BE2C (cell line): ENCODE results near the gene FOXJ3.
A peak's percentile ranks its signal among the peaks of the same experiment; 100 is the strongest.

Experiments
- DNase-seq: peaks from one replicate; pipeline ENCODE4 v3.0.0-alpha.2; 2020
- H3K27me3 ChIP-seq: fragments of 250-450 bp; sonication (Bioruptor Pico); 2 replicates; pipeline ENCODE4 v1.5.1; 2020; ENCODE audit warnings: mild to moderate bottlenecking
- H3K36me3 ChIP-seq: fragments of 250-450 bp; sonication (Bioruptor Pico); 2 replicates; pipeline ENCODE4 v1.5.1; 2020; ENCODE audit warnings: mild to moderate bottlenecking
- H3K4me1 ChIP-seq: fragments of 250-450 bp; sonication (Bioruptor Pico); 2 replicates; pipeline ENCODE4 v1.5.1; 2020
- H3K4me3 ChIP-seq: 2 replicates; pipeline ENCODE4 v1.5.1; 2011; ENCODE audit warnings: low read depth, low read length
- H3K9me3 ChIP-seq: fragments of 250-450 bp; sonication (Bioruptor Pico); 2 replicates; pipeline ENCODE4 v1.5.1; 2020
- CTCF ChIP-seq: IDR thresholded peaks from 2 replicates; pipeline ENCODE4 v1.5.1; 2012; ENCODE audit warnings: mild to moderate bottlenecking, low read depth, low read length

FOXJ3 gene

GRCh38 chr1:42177541-42177981 is 157.5 kb downstream of the FOXJ3 start:
- H3K27me3 ChIP-seq = no peaks in the 10 kb centered on the region
- no peaks in the 10 kb centered on the region for H3K4me1 ChIP-seq
- no peaks in the 10 kb centered on the region for H3K9me3 ChIP-seq
- no peak overlapping the region for H3K4me3 ChIP-seq
- TF ChIP-seq CTCF = no peak
- H3K36me3 ChIP-seq = no peaks in the 10 kb centered on the region; the same call in 1 of the 2 replicates
- DNase-seq = no peak

- peak; percentile 68 for TF ChIP-seq CTCF
- Histone ChIP-seq H3K4me1 (no peaks in the 10 kb centered on the region), H3K36me3 (no peaks in the 10 kb centered on the region; the same call in 1 of the 2 replicates), H3K9me3 (no peaks in the 10 kb centered on the region), H3K27me3 (no peaks in the 10 kb centered on the region), H3K4me3 (no peak overlapping the region)
- DNase-seq = no peak
These were observed 158.0 kb downstream of the FOXJ3 start for GRCh38 chr1:42176902-42177519.

GRCh38 chr1:42175314-42176054 is 159.6 kb downstream of the FOXJ3 start:
- no peaks in the 10 kb centered on the region for H3K4me1 ChIP-seq

GRCh38 chr1:42173961-42174735 is 160.9 kb downstream of the FOXJ3 start:
- no peak overlapping the region for H3K4me3 ChIP-seq
- TF ChIP-seq CTCF = no peak
- no peaks in the 10 kb centered on the region for H3K4me1 ChIP-seq
- no peak for DNase-seq
- H3K9me3 ChIP-seq = no peaks in the 10 kb centered on the region
- no peaks in the 10 kb centered on the region for H3K36me3 ChIP-seq
- no peaks in the 10 kb centered on the region for H3K27me3 ChIP-seq

More at GRCh38 chr1:42175314-42176054, 159.6 kb downstream of the FOXJ3 start:
- H3K9me3 ChIP-seq = no peaks in the 10 kb centered on the region
- no peaks in the 10 kb centered on the region for H3K27me3 ChIP-seq
- no peak for DNase-seq
- no peak for TF ChIP-seq CTCF
- H3K36me3 ChIP-seq = no peaks in the 10 kb centered on the region
- no peak overlapping the region for H3K4me3 ChIP-seq

- no peaks in the 10 kb centered on the region for H3K4me1 ChIP-seq
- peak; percentile 50 for DNase-seq
- H3K36me3 ChIP-seq = no peaks in the 10 kb centered on the region
- H3K4me3 ChIP-seq = no peak overlapping the region
- no peaks in the 10 kb centered on the region for H3K9me3 ChIP-seq
- TF ChIP-seq CTCF = peak; percentile 82
- no peaks in the 10 kb centered on the region for H3K27me3 ChIP-seq
These were observed 161.7 kb downstream of the FOXJ3 start for GRCh38 chr1:42173155-42173933.
